NCI-H1105 treated with DMSO at 0.1 percent for 48 hours (cell line): ENCODE results near the gene SPTBN1.

Experiments
- DNase-seq: peaks from one replicate; lab custom pipeline; 2025; lab: John Stamatoyannopoulos, UW

The SPTBN1 gene

GRCh38 chr2:54653572-54654204, 197.6 kb downstream of the SPTBN1 start:
- DNase-seq, result no peak

- DNase-seq, result no peak
Observed at GRCh38 chr2:54655046-54655809, 199.1 kb downstream of the SPTBN1 start.

DNA sequence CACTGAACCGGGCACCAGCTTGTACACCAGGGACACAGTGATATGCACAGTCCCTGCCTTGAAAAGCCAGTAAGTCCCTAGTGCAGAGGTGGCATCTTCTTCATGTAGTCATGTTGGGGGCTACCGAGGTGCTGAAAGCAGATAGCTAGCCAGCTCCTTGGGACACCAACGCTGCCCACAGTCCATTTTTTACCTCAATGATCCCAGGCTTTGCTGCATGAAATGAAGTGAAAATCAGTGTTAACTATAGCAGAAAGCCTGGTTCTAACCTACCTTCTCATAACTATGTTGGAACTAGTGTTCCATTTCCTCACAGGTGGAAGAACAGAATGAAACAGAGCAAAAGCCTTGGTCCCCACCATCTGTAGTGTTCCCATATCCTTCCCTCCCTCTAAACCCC, 200.7 kb downstream of the SPTBN1 start:
- no peak for DNase-seq

DNA sequence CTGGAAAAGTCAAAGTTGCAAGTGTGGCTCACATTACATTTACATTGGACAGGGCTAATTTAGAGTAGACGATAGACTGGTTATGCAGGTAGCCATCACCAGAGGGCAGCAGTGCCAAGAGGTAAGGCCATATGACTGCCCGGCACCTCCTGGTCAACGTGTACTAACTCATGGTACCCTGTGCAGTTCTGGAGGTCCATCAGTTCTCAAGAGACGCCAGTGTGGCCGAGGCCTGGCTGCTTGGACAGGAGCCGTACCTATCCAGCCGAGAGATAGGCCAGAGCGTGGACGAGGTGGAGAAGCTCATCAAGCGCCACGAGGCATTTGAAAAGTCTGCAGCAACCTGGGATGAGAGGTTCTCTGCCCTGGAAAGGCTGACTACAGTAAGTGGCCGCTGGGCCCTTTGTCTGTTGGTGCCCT, 201.5 kb downstream of the SPTBN1 start:
- no peak for DNase-seq

- no peak for DNase-seq
Observed at GRCh38 chr2:54658564-54659071, 202.5 kb downstream of the SPTBN1 start.

- no peak for DNase-seq
Observed at GRCh38 chr2:54659527-54659926, 203.4 kb downstream of the SPTBN1 start.

GRCh38 chr2:54660752-54661151, 204.6 kb downstream of the SPTBN1 start:
- no peak for DNase-seq

DNA sequence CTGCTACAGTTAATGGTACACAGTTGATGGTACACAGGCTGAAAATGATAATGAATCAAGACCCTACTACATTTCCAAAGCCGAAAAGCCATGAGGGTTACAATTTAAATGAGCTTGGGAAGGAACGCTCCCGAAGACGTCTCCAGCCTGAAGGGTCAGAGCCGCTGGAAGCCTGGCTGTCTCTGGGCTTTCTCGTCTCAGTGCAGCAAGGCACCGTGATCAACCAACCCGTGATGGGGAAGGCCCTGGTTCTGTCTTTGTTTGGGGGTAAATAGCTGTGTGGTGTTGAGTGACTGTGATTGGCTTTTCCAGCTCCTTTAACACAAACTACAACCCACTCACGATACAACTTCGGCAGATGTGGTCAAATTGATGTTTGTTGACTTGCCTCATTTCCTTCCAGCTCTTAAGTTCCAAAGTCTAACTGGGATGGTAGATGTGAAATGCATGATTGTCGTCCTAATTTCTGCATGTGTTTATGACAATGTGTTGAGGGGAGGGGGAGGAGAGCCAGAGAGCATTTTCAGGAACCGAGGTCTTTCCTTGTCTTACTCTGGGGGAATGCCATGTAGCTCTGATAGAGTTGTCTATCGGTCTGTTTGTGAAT, 207.4 kb downstream of the SPTBN1 start:
- no peak for DNase-seq

DNA sequence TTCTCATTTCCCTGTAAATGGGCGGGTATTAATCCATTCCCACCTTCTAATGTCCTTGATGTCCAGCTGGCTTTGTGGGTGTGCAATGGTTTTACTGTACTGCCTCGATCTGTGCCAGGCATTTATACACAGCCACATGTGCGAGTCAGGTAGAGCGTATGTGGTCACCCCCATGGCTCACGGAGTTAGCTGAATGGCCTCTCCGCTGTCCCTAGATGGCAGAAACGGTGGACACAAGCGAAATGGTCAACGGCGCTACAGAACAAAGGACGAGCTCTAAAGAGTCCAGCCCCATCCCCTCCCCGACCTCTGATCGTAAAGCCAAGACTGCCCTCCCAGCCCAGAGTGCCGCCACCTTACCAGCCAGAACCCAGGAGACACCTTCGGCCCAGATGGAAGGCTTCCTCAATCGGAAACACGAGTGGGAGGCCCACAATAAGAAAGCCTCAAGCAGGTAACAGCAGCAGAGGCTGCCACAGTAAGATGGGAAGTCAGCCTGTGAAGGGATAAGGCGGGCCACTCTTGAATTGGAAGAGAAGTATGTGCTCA, 208.2 kb downstream of the SPTBN1 start:
- no peak for DNase-seq

- no peak for DNase-seq
Observed at GRCh38 chr2:54665436-54665856, 209.3 kb downstream of the SPTBN1 start.

- no peak for DNase-seq
Observed at GRCh38 chr2:54666131-54666633, 210.1 kb downstream of the SPTBN1 start.

DNA sequence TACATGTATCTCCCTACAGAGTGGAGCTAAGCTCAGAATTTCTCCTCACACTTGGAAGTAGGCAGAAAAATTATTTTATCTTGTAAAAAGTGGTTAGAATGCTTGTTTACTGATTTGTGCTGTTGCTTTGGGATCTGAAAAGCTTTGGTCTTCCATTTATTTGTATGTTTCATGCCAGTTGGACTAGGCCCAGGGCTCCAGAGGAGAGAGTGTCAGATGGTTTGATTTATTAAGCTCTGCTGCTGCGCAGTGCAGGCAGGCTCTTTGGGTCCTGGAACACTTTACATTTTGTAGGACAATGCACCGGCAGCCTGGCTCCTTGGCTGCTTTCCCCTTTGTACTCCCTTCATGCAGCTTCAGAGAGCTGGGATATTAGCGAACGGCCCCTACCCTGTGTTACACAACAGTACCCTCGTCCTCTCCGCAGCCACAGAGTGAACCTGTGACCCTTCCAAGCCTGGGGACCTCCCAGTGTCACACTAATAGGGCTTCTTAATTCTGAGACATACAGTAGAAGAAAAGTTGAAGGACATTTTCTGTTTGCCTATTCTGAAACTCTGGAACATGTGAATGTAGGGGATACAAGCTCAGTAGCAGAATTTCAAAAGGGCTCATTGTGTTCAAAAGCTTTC, 210.6 kb downstream of the SPTBN1 start:
- DNase-seq, result no peak

DNA sequence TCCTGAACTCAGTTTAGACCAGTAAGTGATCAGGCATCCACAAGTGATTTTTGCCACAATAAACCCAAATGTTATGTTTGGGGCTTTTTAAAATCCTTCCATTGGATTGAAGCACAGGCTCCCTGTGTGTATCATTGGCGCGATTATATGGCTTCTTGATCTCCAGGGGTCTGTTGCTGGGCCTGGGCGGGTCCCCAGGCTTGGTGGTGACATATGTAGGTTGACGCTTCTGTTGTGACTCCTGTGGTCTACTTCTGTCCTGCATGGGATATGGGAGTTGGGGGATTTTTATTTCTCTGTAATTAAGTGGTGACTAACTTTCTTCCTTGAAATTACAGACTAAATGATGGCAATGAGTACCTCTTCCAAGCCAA, 211.1 kb downstream of the SPTBN1 start:
- DNase-seq, result no peak

GRCh38 chr2:54667726-54668650, 211.9 kb downstream of the SPTBN1 start:
- no peak for DNase-seq

GRCh38 chr2:54668711-54669110, 212.6 kb downstream of the SPTBN1 start:
- no peak for DNase-seq

- no peak for DNase-seq
Observed at GRCh38 chr2:54669677-54670484, 213.8 kb downstream of the SPTBN1 start.

DNA sequence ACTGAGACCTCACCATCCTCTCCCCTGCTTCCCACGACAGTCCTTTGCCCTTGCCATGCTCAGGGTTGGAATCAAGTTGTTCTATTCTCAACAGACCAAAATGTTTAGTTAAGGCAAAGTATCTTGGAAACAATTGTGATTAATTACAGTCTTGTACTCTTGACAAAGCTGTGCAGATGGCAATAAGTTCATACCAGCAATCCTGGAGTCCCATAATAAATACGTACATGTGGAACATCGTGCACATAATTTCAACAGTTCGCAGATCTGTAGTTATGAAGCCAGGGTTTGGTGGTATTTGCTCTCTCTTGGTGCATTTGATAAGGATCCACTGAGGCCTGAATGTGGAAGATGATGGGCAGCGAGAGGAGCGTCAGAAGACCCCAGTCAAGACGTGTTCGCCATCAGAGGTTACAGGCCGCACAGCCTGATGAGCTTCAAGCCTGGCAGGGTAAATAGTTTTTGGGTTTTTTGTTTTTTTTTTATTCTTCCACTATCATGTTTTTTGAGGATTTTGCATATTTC, 214.4 kb downstream of the SPTBN1 start:
- no peak for DNase-seq

DNA sequence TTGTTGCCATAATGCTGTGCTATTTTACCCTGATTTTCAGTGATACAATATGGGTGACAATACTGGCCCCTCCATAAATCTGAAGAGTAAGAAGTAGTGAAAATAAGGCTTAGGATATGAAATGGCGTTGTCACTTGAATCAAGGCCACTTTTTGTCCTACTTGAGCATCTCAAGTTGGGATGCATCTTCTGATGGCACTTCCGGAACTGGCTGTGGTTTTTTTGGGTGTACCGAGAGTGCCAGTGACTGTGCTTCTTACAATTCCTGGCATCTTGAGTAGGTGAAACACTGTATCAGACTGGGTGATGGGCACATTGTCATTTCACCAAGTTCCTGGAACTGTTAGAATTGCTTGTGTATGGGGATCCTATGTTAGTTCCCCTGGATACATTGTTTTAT, 214.9 kb downstream of the SPTBN1 start:
- no peak for DNase-seq

DNA sequence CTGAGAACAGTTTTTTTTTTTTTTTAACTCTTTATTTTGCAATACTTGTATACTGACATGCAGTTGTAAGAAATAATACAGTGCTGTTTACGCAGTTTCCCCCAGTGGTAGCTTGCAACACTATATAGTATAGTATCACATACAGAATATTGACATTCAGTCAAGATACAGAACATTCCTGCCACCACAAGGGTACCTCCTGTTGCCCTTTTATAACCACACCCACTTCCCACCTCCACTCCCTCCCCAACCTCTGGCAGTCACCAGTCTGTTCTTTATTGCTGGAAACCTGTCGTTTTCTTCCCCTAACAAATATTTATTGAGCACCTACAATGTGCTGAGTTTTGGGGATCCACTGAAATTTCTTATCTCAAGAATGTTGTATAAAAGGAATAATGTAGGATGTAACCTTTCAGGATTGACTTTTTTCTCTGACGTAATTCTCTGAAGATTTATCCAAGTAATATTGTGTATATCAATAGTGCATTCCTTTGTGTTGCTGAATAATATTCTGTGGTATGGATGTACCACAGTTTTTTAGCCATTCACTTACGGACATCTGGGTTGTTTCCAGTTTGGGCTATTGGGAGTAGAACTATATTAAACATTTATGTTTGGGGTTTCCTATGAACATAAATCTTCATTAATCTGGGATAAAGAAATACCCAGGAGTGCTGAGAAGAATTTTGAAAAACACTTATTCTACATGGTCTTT, 215.9 kb downstream of the SPTBN1 start:
- DNase-seq, result no peak
